HG03378 (cell line): ENCODE measurements around the gene CDC45.

ENCODE experiments used
- ATAC-seq: cut with Tn5 transposase; IDR thresholded peaks from one replicate; pipeline ENCODE4 v1.9.1; 2021; ENCODE audit warnings: mild to moderate bottlenecking, moderate library complexity; ENCODE audit not compliant: unreplicated experiment

Gene CDC45

DNA sequence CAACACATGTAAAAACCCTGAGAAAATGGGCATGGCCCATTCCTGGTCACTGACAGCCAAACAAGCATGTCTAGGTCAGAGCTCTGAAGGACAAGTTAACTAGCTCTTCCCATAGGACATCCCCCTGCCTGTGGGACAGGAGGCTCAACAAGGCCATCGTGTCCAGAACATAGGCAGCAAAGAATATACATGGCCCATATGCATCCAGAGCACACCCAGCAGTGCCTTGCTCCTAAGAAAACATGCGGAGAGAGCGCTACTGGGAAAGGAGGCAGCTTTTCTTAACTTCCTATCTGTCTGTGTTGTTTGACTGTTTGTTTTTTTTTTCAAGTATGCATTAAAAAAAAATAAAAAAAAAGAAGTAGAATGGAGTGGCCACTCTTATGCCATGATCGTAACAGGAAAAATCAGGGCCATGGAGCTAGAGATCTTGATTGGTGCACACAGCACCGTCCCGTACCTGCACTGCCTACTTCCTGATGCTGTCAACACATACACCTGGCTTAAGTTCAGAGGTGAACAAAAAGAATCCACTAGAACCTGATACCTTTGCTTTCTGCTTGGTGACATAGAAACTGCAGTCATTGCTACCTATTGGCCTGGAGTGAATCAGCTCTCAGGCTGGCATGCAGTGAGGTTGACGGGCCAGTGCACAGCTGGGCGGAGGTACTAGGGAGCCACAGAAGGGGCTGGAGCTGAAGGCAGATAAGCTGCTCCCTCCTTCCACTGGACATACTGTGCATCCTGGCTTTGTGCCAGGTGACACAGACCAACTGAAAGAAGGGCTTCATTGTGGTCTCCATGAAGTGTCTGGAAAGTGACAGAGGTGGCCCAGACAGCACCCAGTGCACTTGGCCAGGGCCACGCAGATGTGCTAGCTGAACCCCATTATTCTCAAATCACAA is 12.6 kb upstream of the CDC45 start:
- ATAC-seq = no peak

DNA sequence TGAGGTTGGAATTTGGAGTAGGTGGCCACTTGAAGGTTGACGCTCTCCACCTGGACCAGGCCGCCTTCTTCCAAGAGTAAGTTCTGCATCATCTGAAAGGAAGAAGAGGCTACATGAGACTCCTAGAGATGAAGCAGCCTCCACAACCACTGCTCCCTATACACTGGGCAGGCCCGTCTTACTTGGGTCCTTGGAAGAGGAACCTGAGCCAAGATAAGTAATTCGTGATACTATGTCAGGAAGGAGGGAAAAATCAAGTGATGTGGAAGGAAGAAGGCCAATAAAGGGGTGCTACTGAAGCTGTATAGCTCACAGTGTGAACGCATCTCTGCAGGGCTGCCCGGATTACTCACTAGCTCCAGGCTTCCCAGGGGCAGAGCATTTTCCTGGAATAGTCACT is 11.8 kb upstream of the CDC45 start:
- ATAC-seq = no peak

DNA sequence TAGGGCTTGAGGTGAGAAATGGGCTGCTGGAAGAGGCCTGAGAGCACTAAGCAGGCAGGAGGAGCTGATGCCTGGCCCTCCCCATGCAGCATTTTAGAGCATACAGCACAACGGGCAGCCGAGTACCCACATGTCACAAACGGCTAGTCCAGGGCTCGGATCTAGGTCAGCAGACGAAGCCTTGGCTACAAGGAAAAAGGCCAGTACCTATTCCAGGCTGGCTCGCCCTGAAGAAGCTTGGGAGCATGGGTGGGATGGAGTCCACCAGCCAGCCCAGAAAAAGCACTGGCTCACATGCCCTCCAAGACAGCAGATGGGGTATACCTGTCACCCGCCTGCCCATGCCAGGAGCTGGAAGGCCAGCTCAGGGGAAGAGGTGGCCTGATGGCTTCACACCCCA is 10.3 kb upstream of the CDC45 start:
- no peak for ATAC-seq

DNA sequence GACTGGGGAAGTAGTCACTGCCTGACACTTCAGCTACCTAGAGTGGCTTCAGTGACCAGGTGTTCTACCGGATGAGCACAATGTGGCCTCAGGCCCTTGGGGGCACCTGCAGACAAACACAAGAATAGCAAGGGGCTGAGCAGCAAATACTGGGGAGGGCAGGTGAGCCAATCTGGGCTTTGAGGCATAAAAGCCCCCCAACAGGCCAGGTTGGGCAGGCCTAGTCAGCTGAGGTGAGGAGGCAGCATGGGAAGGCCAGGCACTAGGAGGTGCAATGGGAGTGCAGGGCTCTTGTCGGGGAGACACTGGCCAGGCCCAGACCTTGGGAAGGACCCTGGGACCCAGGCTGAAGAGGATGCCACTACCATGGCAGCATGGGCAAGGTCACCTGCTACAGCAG is 9.7 kb upstream of the CDC45 start:
- no peak for ATAC-seq

DNA sequence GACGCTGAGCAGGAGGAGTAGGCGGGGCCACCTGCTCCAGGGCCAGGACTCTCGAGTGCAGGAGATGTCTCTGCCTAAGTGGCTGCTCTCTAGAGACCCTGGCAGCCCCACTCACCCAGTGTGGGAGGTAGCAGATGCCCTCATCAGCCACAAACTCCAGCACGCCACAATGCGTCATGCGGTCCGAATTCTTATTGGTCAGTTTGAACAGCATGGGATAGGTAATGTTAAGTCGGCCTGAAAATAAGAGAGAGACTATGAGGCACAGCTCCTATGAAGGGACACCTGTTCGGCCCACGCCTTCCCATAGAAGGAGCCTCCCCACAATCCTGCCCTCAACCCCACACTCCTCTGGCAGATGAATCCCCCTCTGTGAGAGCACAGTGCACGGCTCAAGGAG is 8.1 kb upstream of the CDC45 start:
- ATAC-seq = no peak

DNA sequence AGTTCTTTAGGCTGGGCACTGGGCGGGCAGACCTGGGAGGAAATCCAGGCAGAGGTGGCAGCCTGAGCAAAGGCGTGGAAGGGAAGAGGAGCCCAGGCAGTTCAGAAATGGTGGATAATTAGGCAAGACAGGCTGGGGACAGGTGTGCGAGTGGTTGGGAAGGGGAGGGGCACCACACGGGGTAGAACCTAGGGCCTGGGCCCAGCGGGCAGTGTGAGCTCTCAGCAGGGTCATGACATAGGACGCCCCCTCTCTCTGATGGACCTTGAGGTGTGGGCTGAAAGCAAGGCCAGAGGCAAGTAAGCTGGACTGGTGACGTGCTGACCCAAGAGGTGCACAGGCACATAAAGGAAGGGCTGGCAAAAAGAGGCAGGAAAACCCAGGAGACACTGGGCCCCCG is 7.5 kb upstream of the CDC45 start:
- no peak for ATAC-seq

DNA sequence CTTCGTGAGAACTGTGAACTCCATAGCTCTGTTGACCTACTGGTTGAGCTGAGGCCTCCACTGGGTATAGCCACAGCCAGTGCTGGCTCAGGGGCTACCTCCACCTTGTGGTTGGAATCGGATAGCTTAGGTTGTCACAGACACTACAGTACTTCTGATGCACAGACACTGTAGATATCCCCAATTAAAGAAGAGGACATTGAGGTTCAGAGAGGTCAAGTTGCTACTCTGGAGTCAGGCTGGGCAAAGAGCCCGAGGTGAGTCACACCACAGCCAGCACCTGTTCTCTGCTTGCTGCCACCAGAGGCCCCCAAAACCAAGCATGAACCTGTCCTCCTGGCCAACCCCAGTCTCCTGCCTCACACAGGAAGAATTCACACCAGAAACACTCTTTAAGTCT is 6.1 kb upstream of the CDC45 start:
- ATAC-seq = no peak

DNA sequence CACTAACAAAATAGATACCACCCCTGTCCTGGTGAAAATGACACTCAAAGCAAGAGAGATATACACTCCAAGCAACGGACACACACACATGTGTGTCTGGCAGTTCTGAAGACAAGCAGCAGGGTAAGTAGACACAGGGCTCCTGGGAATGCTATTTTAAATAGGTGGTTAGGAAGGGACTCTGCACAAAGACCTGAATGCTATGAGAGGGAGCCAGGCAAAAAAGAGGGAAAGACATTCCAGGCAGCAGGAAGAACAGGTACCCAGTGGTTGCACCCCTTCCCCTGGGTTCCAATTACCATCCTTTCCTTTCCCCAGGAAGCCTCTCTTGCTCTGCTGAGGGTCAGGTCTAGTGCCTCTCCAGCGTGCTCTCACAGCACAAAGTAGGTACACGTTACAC is 3.7 kb upstream of the CDC45 start:
- ATAC-seq = no peak

DNA sequence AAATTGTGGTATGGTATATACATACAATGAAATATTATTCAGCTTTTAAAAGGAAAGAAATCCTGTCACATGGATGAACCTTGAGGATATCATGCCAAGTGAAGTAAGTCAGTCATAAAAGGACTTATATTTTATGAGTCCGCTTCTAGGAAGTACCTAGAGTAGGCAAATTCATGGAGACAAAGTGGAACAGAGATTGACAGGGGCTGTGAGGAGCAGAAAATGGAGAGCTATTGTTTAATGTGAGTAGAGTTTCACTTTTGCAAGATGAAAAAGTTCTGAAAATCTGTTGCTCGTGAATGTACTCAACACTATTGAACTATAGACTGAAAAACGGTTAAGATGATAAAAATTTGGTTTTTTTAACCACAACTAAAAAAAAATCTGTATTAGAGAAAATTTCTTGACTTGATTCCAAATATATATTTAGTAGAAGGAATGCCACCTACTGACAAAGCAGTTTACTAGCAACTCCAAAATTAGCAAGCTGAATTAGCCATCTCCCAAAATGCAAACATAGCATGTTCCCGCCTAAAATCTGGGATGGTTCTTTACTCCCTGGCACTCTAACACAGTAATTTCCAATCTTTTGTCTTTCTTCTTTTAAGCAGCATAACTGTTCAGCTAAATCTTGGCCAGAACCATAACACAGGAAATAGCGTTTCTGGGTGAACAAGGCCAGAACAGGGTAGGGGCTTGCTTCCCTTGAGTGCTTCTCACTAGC is 2.2 kb upstream of the CDC45 start:
- ATAC-seq = no peak

DNA sequence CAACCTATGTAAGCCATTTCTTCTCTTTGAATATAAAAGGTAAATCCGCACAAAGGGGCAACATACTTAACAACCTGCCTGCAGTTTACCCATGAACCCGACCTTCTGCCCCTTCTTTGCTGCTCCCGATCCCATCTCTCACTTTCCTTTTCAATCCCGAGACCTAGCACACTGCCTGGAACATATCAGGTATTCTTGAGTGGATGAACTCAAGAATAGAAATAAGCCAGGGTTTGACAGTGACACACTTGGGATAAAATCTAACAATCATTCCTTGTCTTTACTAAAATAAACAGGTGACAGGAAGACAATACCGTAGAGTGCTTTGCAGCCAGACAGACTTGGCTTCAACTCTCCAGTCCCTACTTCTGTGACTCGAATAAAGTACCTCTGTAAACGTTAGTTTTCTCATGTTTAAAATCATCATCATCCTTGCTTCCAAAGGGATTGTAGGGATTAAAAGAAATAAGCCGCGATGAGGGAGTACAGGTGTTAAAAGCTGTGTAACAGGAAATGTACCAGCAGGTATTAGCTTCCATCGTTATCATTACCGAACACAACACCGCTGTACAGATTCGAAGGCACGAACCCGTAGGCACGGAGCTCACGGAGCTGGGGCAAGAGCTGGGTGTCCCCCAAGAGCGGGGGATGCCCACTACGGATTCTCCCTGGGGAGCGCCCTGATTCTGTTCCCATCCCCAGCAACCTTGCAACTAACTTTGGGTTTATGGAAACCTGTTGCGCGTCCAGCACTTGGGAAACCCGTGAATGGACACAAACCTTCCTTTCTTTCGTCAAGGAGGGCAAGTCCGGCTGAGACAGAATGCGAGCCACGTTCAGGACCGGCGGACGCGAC is 1.4 kb upstream of the CDC45 start:
- ATAC-seq = no peak

DNA sequence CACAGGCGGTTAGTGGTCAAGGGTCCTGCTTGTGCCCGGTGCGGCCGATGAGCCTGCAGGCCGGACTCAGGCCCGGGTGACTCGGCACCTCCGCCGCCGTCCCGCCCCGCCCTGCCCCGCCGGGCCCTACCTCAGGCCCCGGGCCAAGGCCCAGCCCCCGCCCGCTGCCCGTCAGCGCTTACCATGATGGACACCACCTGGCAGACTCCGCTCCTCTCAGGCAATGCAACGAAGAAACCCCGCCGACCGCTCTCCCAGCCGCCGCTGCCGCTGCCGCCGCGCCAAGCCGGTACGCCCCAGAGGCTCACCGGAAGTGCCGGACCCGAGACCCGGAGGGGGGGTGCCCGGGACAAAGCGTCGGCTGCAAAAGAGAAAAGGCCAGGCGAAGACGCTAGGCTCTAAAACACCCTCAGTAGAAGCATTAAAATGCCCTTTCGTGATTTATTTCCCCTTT is 792 bp upstream of the CDC45 start, which contains the start of gene UFD1:
TSS of gene UFD1 (minus strand) at position 293 of the 454 bp plus-strand sequence. CDS start at position 185, 108 bp downstream.
- ATAC-seq = peak; percentile 41

DNA sequence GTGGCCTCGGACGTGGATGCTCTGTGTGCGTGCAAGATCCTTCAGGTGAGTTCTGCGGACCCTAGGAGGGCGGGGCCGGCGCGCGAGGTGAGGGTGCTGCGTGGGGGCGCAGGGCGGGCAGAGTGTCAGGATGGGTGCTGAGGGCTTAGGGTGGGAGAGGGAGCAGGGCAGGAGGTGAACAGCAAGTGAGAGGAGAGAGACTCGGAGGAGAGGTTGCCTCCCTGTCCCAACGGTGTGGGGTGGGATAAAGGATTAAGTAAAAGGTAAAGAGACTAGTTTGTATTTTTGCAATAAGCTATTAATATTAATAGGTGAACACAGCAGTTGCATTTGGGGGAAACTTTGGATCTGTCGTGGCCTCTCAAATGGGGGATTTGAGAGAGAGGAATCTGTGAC is 451 bp downstream of the CDC45 start:
- no peak for ATAC-seq

DNA sequence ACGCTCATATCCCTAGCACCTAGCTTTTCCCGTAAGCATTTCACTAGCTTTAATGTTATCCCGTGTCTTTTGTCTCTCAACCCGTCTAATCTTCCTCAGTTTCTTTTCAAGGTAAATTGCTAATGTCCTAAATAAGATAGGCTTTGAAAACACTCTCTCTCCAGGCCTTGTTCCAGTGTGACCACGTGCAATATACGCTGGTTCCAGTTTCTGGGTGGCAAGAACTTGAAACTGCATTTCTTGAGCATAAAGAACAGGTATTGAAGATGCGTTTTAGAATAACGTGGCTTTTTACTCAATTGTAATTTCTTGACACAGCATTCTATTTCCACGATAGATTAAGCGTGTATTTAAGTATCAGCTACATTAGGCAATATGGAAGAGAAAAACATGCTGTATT is 1.1 kb downstream of the CDC45 start:
- ATAC-seq = no peak

DNA sequence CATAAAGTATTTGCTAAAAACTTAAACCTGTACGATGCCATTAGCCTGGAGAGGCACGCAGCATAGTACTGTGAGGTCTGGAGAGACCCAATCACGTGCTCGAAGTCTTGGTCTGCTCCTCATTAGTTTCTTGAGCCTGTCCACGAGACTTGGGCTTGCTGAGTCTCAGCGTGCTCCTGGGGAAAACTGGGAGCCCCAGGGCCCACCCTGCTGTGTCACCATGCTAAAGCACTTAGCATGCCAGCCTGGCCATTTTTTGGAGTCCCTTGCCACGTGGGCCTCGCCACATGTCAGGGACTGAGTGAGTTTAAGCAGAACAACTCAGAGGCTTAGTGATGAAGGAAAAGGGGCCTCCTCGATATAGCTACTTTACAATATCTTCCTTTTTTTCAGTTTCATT is 2.6 kb downstream of the CDC45 start:
- no peak for ATAC-seq

DNA sequence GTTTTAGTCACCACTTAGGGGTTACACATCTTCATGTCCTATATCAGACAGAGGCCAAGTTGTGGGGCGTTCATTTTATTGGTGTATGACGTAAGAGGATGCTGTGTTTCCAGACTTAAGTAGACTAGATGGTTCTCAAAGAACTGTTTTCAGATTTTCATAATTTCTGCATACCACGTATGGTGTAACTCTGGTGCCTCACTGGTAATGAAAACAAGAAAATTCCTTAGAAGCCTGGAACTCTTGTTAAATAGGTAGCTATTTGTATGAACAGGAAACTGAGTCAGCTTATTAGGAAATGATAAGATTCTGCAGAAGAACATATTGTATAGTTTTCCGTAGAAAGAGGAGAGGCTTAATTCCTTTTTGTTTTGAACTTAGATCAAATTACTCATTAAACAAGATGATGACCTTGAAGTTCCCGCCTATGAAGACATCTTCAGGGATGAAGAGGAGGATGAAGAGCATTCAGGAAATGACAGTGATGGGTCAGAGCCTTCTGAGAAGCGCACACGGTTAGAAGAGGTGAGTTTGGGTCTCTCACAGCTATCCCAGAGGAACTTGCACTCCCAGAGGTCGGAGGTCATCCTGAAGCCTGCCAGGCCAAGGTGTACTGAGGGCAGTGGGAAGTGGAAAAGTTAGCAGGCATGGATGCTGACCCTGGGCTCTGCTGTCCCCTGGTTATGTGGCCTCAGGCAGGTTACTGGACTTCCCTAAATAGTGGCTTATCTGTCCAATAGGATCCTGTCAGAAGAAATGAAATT is 3.9 kb downstream of the CDC45 start:
- no peak for ATAC-seq

DNA sequence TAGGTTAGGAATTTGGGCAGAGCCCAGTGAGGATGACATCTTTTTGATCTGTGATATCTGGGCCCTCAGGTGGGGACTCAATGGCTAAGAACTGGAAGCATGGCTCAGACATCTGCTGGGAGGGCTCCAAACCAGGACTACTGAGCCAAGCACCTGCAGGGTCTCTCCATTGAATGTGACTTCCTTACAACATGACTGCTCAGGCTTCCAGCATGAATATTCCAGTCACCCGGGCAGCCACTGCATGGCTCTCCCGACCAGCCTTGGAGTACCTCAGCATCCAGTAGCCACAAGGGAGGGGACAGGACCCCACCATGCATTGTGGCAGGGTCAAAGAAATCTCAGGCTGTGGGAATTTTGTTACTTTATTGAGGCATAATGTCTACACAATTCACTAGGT is 8.6 kb downstream of the CDC45 start:
- no peak for ATAC-seq

DNA sequence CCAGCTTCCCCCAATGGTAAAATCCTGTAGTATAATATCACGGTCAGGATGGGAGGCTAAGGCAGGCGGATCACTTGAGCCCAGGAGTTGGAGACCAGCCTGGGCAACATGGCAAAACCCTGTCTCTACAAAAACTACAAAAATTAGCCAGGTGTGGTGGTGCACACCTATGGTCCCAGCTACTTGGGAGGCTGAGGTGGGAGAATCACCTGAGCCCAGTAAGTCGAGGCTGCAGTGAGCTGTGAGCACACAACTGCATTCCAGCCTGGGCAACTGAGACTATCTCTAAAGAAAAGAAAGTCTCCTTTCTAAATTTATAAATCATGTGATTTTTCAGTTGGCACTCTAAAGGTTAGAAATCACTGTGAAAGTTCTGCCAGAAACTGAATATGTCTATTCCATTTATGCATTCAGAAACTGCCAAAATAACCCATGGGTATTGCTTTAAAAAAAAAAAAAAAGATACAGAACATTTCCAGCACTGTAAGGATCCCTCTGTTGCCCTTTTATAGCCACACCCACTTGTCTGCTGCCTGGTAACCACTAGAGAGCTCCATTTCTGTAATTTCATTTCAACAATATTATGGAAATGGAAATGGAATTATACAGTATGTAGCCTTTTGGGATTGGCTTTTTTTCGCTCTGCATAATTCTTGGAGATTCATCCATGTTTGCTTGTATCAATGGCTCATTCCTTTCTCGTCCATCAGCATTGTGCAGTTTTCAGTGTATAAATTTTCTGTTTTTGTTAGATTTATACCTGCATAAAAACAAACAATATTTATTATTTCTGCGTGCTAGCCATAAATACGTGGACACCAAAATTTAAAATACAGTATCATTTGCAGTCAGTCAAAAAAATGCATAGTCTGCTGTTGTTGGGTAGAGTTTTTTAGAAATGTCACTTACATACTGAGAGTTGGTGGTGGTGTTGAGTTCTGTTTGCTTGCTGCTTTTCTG is 9.4 kb downstream of the CDC45 start:
- ATAC-seq = no peak

DNA sequence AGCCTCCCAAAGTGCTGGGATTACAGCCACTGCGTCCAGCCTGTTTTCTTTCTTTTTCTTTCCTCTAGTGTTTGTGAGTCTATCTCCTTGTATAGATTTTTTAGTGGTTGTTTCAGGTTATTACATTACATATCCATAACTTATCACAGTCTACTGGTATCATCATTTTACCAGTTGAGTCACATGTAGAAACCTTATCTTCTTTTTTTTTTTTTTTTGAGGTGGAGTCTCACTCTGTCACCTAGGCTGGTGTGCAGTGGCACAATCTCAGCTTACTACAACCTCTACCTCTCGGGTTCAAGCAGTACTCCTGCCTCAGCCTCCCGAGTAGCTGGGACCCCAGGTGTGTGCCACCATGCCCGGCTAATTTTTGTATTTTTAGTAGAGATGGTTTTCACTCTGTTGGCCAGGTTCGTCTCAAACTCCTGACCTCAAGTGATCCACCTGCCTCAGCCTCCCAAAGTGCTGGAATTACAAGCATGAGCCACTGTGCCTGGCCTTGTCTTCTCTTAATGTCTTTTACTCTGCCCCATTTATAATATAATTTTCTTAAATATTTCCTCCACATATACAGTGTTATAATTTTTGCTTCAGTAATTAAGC is 11.0 kb downstream of the CDC45 start:
- no peak for ATAC-seq
